HCT116 (cell line): ENCODE data around the gene DYNLT4. TPM values are rescaled to one million over a fixed set of nuclear protein-coding genes. Genes with fewer than 3 reads are reported as not detected.

Experiments
- ATAC-seq: fragments of 200-7000 bp; cut with Tn5 transposase; 2 replicates; pipeline ENCODE4 v1.9.1; 2020; ENCODE audit warnings: mild to moderate bottlenecking, moderate library complexity
- BruUV-seq: library from RNA; stranded (reverse); fragments of 400-500 nt; replicated peaks from 2 replicates; lab custom pipeline; 2021; lab: Mats Ljungman, UMichigan
- CTCF ChIA-PET: fragments of 300-600 bp; sonication (Branson Sonifier 250); formaldehyde crosslinking; loops from one replicate; lab custom pipeline; 2021; ENCODE audit warnings: antibody characterized with exemption; lab: Charles Lee
- POLR2A ChIA-PET: fragments of 300-600, 350-600 bp; sonication (Branson Sonifier 250); formaldehyde crosslinking; loops from one replicate; lab custom pipeline; 2021; ENCODE audit warnings: antibody characterized with exemption; lab: Charles Lee
- RAD21 ChIA-PET, 2 experiments: fragments of 300-600 bp; sonication (Branson Sonifier 250); formaldehyde crosslinking; loops; one replicate each; lab custom pipeline; 2023; ENCODE audit warnings: low total read pairs in 2 of 2; ENCODE audit not compliant: uncharacterized antibody in 2 of 2, unreplicated experiment in 2 of 2, low non-redundant PET in 1 of 2; lab: Charles Lee
- DNase-seq: peaks from one replicate; pipeline ENCODE4 v3.0.0-alpha.2; 2010; ENCODE audit warnings: low read depth, low spot score
- H2AFZ ChIP-seq: fragments of 200-600 bp; shearing (Covaris generic), sonication (generic); 2 replicates; pipeline ENCODE4 v1.6.1; 2017; ENCODE audit warnings: low read depth, mixed run types, mixed read lengths, antibody characterized with exemption, low read length; ENCODE audit not compliant: poor library complexity, severe bottlenecking
- H3K27ac ChIP-seq: 2 replicates; pipeline ENCODE4 v1.5.1; 2012; ENCODE audit warnings: low read depth, low read length
- H3K27me3 ChIP-seq: fragments of 200-600 bp; sonication (generic); 2 replicates; pipeline ENCODE4 v1.6.1; 2016; ENCODE audit warnings: mixed run types, low read length, mixed read lengths; ENCODE audit not compliant: insufficient read depth
- H3K36me3 ChIP-seq, 2 experiments: fragments of 200-500 bp in 1 of 2; fragments of 200-600 bp in 1 of 2; sonication (Bioruptor generic) in 1 of 2; sonication (generic) in 1 of 2; 2 replicates each; pipeline versions ENCODE4 v1.5.1 to v1.6.1; 2014 to 2016; ENCODE audit warnings: low read length in 2 of 2, inconsistent platforms in 1 of 2, mixed read lengths in 1 of 2, mixed run types in 1 of 2; ENCODE audit not compliant: insufficient read depth in 2 of 2, control insufficient read depth in 1 of 2
- H3K4me1 ChIP-seq, 2 experiments: fragments of 200-600 bp in 1 of 2; sonication (generic) in 1 of 2; 2 replicates each; pipeline versions ENCODE4 v1.5.1 to v1.6.1; 2012 to 2017; ENCODE audit warnings: low read length in 2 of 2, inconsistent platforms in 1 of 2, mild to moderate bottlenecking in 1 of 2, mixed read lengths in 1 of 2, mixed run types in 1 of 2, moderate library complexity in 1 of 2; ENCODE audit not compliant: insufficient read depth in 2 of 2, control insufficient read depth in 1 of 2
- H3K4me2 ChIP-seq: fragments of 200-600 bp; sonication (generic); 2 replicates; pipeline ENCODE4 v1.6.1; 2017; ENCODE audit warnings: mixed run types, low read length, mixed read lengths
- H3K4me3 ChIP-seq, 2 experiments: fragments of 200-600 bp in 1 of 2; sonication (generic) in 1 of 2; replicated peaks in 1 of 2; 2 replicates each; pipeline ENCODE4 v1.5.1; 2011 to 2016; ENCODE audit warnings: low read length in 2 of 2, control low read depth in 1 of 2, low read depth in 1 of 2, mild to moderate bottlenecking in 1 of 2, mixed read lengths in 1 of 2, mixed run types in 1 of 2
- H3K79me2 ChIP-seq: fragments of 200-600 bp; sonication (generic); 2 replicates; pipeline ENCODE4 v1.6.1; 2017; ENCODE audit warnings: mild to moderate bottlenecking, mixed run types, low read length, moderate library complexity, mixed read lengths; ENCODE audit not compliant: insufficient read depth
- H3K9ac ChIP-seq: fragments of 200-600 bp; sonication (generic); 2 replicates; pipeline ENCODE4 v1.6.1; 2016; ENCODE audit warnings: low read length, mixed read lengths
- H3K9me2 ChIP-seq: fragments of 200-600 bp; sonication (generic), shearing (Covaris generic); 2 replicates; pipeline ENCODE4 v1.6.1; 2017; ENCODE audit warnings: mixed run types, mild to moderate bottlenecking, moderate library complexity; ENCODE audit not compliant: insufficient read depth
- H3K9me3 ChIP-seq, 2 experiments: fragments of 200-500 bp in 1 of 2; fragments of 200-600 bp in 1 of 2; sonication (Bioruptor generic) in 1 of 2; sonication (generic) in 1 of 2; 2 replicates each; pipeline ENCODE4 v1.6.1; 2014 to 2017; ENCODE audit warnings: low read length in 2 of 2, mixed read lengths in 2 of 2, inconsistent platforms in 1 of 2, low read depth in 1 of 2, mild to moderate bottlenecking in 1 of 2, mixed run types in 1 of 2, moderate library complexity in 1 of 2; ENCODE audit not compliant: control insufficient read depth in 1 of 2, insufficient read depth in 1 of 2
- H4K20me1 ChIP-seq: fragments of 200-600 bp; sonication (generic), shearing (Covaris generic); 2 replicates; pipeline ENCODE4 v1.6.1; 2017; ENCODE audit warnings: mixed run types, mild to moderate bottlenecking, moderate library complexity; ENCODE audit not compliant: insufficient read depth
- CBX3 ChIP-seq: IDR thresholded peaks from 2 replicates; pipeline ENCODE4 v1.6.1; 2012; ENCODE audit warnings: low read depth
- CTCF ChIP-seq, 3 experiments: fragments of 200-600 bp in 1 of 3; sonication (generic) in 1 of 3; IDR thresholded peaks in 2 of 3; conservative IDR thresholded peaks in 1 of 3; 2 replicates each; pipeline ENCODE4 v1.5.1; 2012 to 2017; ENCODE audit warnings: low read depth in 2 of 3, low read length in 2 of 3, antibody characterized with exemption in 1 of 3, borderline replicate concordance in 1 of 3, control low read depth in 1 of 3, mild to moderate bottlenecking in 1 of 3, mixed read lengths in 1 of 3, mixed run types in 1 of 3, moderate library complexity in 1 of 3; ENCODE audit not compliant: insufficient read depth in 1 of 3
- EGR1 ChIP-seq: IDR thresholded peaks from 2 replicates; pipeline ENCODE4 v1.6.1; 2012; ENCODE audit warnings: low read depth
- ELF1 ChIP-seq: IDR thresholded peaks from 2 replicates; pipeline ENCODE4 v1.6.1; 2012; ENCODE audit warnings: low read depth, borderline replicate concordance
- EZH2 ChIP-seq: fragments of 200-600 bp; sonication (generic); IDR thresholded peaks from 2 replicates; pipeline ENCODE4 v1.6.1; 2017; ENCODE audit warnings: antibody characterized with exemption, mixed run types
- EZH2phosphoT487 ChIP-seq: fragments of 200-600 bp; IDR thresholded peaks from 2 replicates; pipeline ENCODE4 v1.6.1; 2018; ENCODE audit warnings: antibody characterized with exemption, borderline replicate concordance
- FOSL1 ChIP-seq: IDR thresholded peaks from 2 replicates; pipeline ENCODE4 v1.6.1; 2012; ENCODE audit warnings: low read depth
- JUND ChIP-seq: IDR thresholded peaks from 2 replicates; pipeline ENCODE4 v1.6.1; 2012
- MAX ChIP-seq: IDR thresholded peaks from 2 replicates; pipeline ENCODE4 v1.6.1; 2012
- POLR2A ChIP-seq: IDR thresholded peaks from 2 replicates; pipeline ENCODE4 v1.7.0; 2011; ENCODE audit warnings: borderline replicate concordance; ENCODE audit not compliant: insufficient read depth, insufficient read length; ENCODE audit errors: extremely low read depth
- POLR2AphosphoS5 ChIP-seq: IDR thresholded peaks from 2 replicates; pipeline ENCODE4 v1.6.1; 2011; ENCODE audit warnings: mild to moderate bottlenecking, low read depth, low read length, moderate library complexity
- REST ChIP-seq: IDR thresholded peaks from 2 replicates; pipeline ENCODE4 v1.6.1; 2012; ENCODE audit warnings: low read depth
- SIN3A ChIP-seq: IDR thresholded peaks from 2 replicates; pipeline ENCODE4 v1.6.1; 2012; ENCODE audit warnings: low read depth
- SRF ChIP-seq: IDR thresholded peaks from 2 replicates; pipeline ENCODE4 v1.6.1; 2012; ENCODE audit warnings: low read depth
- TCF7L2 ChIP-seq: IDR thresholded peaks from 2 replicates; pipeline ENCODE4 v1.7.0; 2011; ENCODE audit warnings: borderline replicate concordance, inconsistent platforms; ENCODE audit not compliant: insufficient read depth, insufficient read length; ENCODE audit errors: extremely low read depth
- YY1 ChIP-seq: IDR thresholded peaks from 2 replicates; pipeline ENCODE4 v1.6.1; 2011; ENCODE audit warnings: low read length, low read depth, moderate library complexity, mild to moderate bottlenecking; ENCODE audit not compliant: insufficient replicate concordance; ENCODE audit errors: extremely low read depth
- ZBTB33 ChIP-seq: IDR thresholded peaks from 2 replicates; pipeline ENCODE4 v1.6.1; 2011; ENCODE audit warnings: mild to moderate bottlenecking, low read length, moderate library complexity; ENCODE audit not compliant: insufficient replicate concordance; ENCODE audit errors: extremely low read depth
- ZFX ChIP-seq: fragments of 450-650 bp; IDR thresholded peaks from 2 replicates; pipeline ENCODE4 v1.6.1; 2017
- ZNF274 ChIP-seq: fragments of 200-500 bp; sonication (Bioruptor generic); IDR thresholded peaks from 2 replicates; pipeline ENCODE4 v1.6.1; 2014; ENCODE audit warnings: mild to moderate bottlenecking, low read depth, low read length, inconsistent platforms
- intact Hi-C: fragments of 100-400 bp; cut with micrococcal nuclease; formaldehyde crosslinking; loops from 2 replicates; pipeline ENCODE4 v1.10.0; 2022
- total RNA-seq: library from RNA; stranded (reverse); gene quantifications from one replicate; pipeline ENCODE4 v1.2.1, GENCODE V29; 2021; ENCODE audit not compliant: unreplicated experiment

The DYNLT4 gene
- total RNA-seq, 1 experiment from 2014 or later, result 0.96 TPM

- Histone ChIP-seq H3K4me1 (no peaks in the 10 kb centered on the region), H3K9ac (no peak overlapping the region), H3K27me3 (no peaks in the 10 kb centered on the region), H3K9me2 (no peaks in the 10 kb centered on the region), H4K20me1 (no peaks in the 10 kb centered on the region), H3K36me3 (no peaks in the 10 kb centered on the region), H3K27ac (no peak overlapping the region), H3K9me3 (no peaks in the 10 kb centered on the region), H3K4me2 (no peak overlapping the region), H3K79me2 (no peaks in the 10 kb centered on the region), H2AFZ (no peak overlapping the region), H3K4me3 (no peak overlapping the region)
- TF ChIP-seq ZNF274 (no peak), JUND (no peak), POLR2A (no peak), POLR2AphosphoS5 (no peak), MAX (no peak), EGR1 (no peak), EZH2 (no peak), EZH2phosphoT487 (no peak), REST (no peak), YY1 (no peak), ZFX (no peak), CTCF (IDR thresholded peaks at IDR 0.05 in 2 of 3, conservative IDR thresholded peaks at IDR 0.05 in 1 of 3; ENCODE audit: borderline replicate concordance in 1 of 3, insufficient read depth in 1 of 3, low read depth in 2 of 3, low read length in 2 of 3) (no peak), CBX3 (no peak), ZBTB33 (no peak), ELF1 (no peak), TCF7L2 (no peak), FOSL1 (no peak), SIN3A (no peak), SRF (no peak)
- ATAC-seq (no peak), DNase-seq (no peak)
- ChIA-PET CTCF (no interaction called here), RAD21 (no interaction called here), POLR2A (no interaction called here)
- intact Hi-C loops, result no loop called here
- BruUV-seq, result no TSS peak
Measured at GRCh38 chr1:44842486-44842861, 35.3 kb upstream of the DYNLT4 start.
